GM12891 (cell line): ENCODE data around the gene PXT1.
"Not testable (repeated sequence)": the region's sequence is repeated elsewhere in the genome, so short reads cannot be mapped to it uniquely, and the experiment has no call there.

ENCODE experiments used
- DNase-seq: peaks from one replicate; pipeline ENCODE4 v3.0.0; 2011; ENCODE audit warnings: low spot score; ENCODE audit not compliant: insufficient read length
- FAIRE-seq: peaks from 2 replicates; lab custom pipeline; 2011; peaks lifted over from hg19 to GRCh38; lab: Jason Lieb, UNC
- PAX5 ChIP-seq: IDR thresholded peaks from 2 replicates; pipeline ENCODE4 v1.6.1; 2011; ENCODE audit warnings: low read length, moderate library complexity, mild to moderate bottlenecking; ENCODE audit not compliant: insufficient read depth, severe bottlenecking
- POLR2A ChIP-seq: IDR thresholded peaks from 2 replicates; pipeline ENCODE4 v1.6.1; 2011; ENCODE audit warnings: low read depth, low read length, control low read depth
- POLR2AphosphoS5 ChIP-seq: IDR thresholded peaks from 2 replicates; pipeline ENCODE4 v1.6.1; 2011; ENCODE audit warnings: low read depth, low read length, control low read depth
- POU2F2 ChIP-seq: IDR thresholded peaks from 2 replicates; pipeline ENCODE4 v1.6.1; 2011; ENCODE audit warnings: low read depth, mild to moderate bottlenecking, control low read depth, low read length, moderate library complexity
- SPI1 ChIP-seq: IDR thresholded peaks from 2 replicates; pipeline ENCODE4 v1.6.1; 2011; ENCODE audit warnings: low read depth, low read length, control low read depth
- TAF1 ChIP-seq: IDR thresholded peaks from 2 replicates; pipeline ENCODE4 v1.6.1; 2011; ENCODE audit warnings: low read depth, low read length, control low read depth

Gene PXT1

GRCh38 chr6:36426622-36427021 lies 16.0 kb downstream of the PXT1 start:
- DNase-seq (no peak), FAIRE-seq (no peak)
- no peak for TF ChIP-seq POLR2AphosphoS5
- no peak for TF ChIP-seq POLR2A
- no peak for TF ChIP-seq POU2F2
- no peak for TF ChIP-seq PAX5
- no peak for TF ChIP-seq SPI1
- no peak for TF ChIP-seq TAF1

- TF ChIP-seq PAX5 (no peak), TAF1 (peak; percentile 18; the same call in 1 of the 2 replicates), SPI1 (no peak), POU2F2 (0 out of 2 replicates have a peak, but pooled peaks have one; percentile 29), POLR2A (peak; percentile 46; the same call in 1 of the 2 replicates), POLR2AphosphoS5 (0 out of 2 replicates have a peak, but pooled peaks have one; percentile 26)
- peak; percentile 98 for FAIRE-seq
- peak; percentile 93 for DNase-seq
Measured at GRCh38 chr6:36423101-36423824, 19.4 kb downstream of the PXT1 start.

- DNase-seq = no peak
- no peak for TF ChIP-seq TAF1
- TF ChIP-seq PAX5 = no peak
- TF ChIP-seq POU2F2 = no peak
- no peak for TF ChIP-seq POLR2AphosphoS5
- no peak for TF ChIP-seq SPI1
- no peak for TF ChIP-seq POLR2A
- FAIRE-seq = no peak
Measured at GRCh38 chr6:36422714-36423100, 19.9 kb downstream of the PXT1 start.

GRCh38 chr6:36419310-36419709 lies 23.3 kb downstream of the PXT1 start:
- TF ChIP-seq POLR2AphosphoS5 = no peak
- no peak for TF ChIP-seq SPI1
- no peak for FAIRE-seq
- DNase-seq = no peak

- FAIRE-seq (no peak), DNase-seq (no peak)
- TF ChIP-seq TAF1 (no peak), PAX5 (no peak), POU2F2 (no peak), SPI1 (no peak), POLR2A (no peak), POLR2AphosphoS5 (no peak)
Measured at GRCh38 chr6:36418558-36418957, 24.1 kb downstream of the PXT1 start.

- DNase-seq = no peak
- TF ChIP-seq POLR2A = no peak
- TF ChIP-seq SPI1 = no peak
- TF ChIP-seq TAF1 = no peak
- no peak for TF ChIP-seq POLR2AphosphoS5
- TF ChIP-seq POU2F2 = no peak
- no peak for TF ChIP-seq PAX5
- FAIRE-seq = no peak
Measured at GRCh38 chr6:36414481-36414880, 28.2 kb downstream of the PXT1 start.

GRCh38 chr6:36413489-36414480 lies 28.9 kb downstream of the PXT1 start:
- DNase-seq (no peak), FAIRE-seq (no peak)
- TF ChIP-seq PAX5 (no peak), TAF1 (no peak), POU2F2 (no peak), SPI1 (no peak), POLR2A (no peak), POLR2AphosphoS5 (no peak)

- not testable (repeated sequence) for FAIRE-seq, DNase-seq
Measured at GRCh38 chr6:36409718-36410117, 32.9 kb downstream of the PXT1 start.

GRCh38 chr6:36404164-36404563 lies 38.5 kb downstream of the PXT1 start:
- TF ChIP-seq TAF1 (no peak), POLR2A (no peak)
- DNase-seq = no peak
- FAIRE-seq = no peak

- FAIRE-seq (no peak), DNase-seq (no peak)
- TF ChIP-seq PAX5 (no peak), POU2F2 (no peak), POLR2AphosphoS5 (no peak), TAF1 (no peak), POLR2A (no peak), SPI1 (no peak)
Measured at GRCh38 chr6:36402481-36402880, 40.2 kb downstream of the PXT1 start.

- FAIRE-seq (no peak), DNase-seq (no peak)
- TF ChIP-seq POU2F2 (no peak), SPI1 (no peak), POLR2A (no peak), PAX5 (no peak), POLR2AphosphoS5 (no peak), TAF1 (no peak)
Measured at GRCh38 chr6:36399970-36400369, 42.7 kb downstream of the PXT1 start.

GRCh38 chr6:36392621-36393020 lies 50.0 kb downstream of the PXT1 start:
- TF ChIP-seq SPI1 (no peak), POLR2AphosphoS5 (no peak), POU2F2 (no peak), POLR2A (no peak), TAF1 (no peak), PAX5 (no peak)
- DNase-seq = no peak
- FAIRE-seq = no peak
